C4-2B (cell line): ENCODE measurements around the gene CCDC158.
"Not testable (repeated sequence)": the region's sequence is repeated elsewhere in the genome, so short reads cannot be mapped to it uniquely, and the experiment has no call there.

Source experiments
- H3K27ac ChIP-seq: fragments of 450-650 bp; 2 replicates; pipeline ENCODE4 v1.5.1; 2017
- CTCF ChIP-seq: fragments of 450-650 bp; conservative IDR thresholded peaks from 2 replicates; pipeline ENCODE4 v1.5.1; 2017; ENCODE audit warnings: mild to moderate bottlenecking
- ZFX ChIP-seq: fragments of 450-650 bp; IDR thresholded peaks from 2 replicates; pipeline ENCODE4 v1.6.1; 2017

The CCDC158 gene

GRCh38 chr4:76429636-76430035, 8.7 kb upstream of the CCDC158 start:
- H3K27ac ChIP-seq, result no peak overlapping the region
- TF ChIP-seq ZFX, result no peak
- no peak for TF ChIP-seq CTCF

- H3K27ac ChIP-seq, result no peak overlapping the region
- TF ChIP-seq CTCF (peak; percentile 40), ZFX (no peak)
Measured at GRCh38 chr4:76426272-76426671, 5.3 kb upstream of the CCDC158 start.

- not testable (repeated sequence) for H3K27ac ChIP-seq
Measured at GRCh38 chr4:76423159-76423558, 2.2 kb upstream of the CCDC158 start.

- no peak overlapping the region for H3K27ac ChIP-seq
- TF ChIP-seq ZFX, result no peak
- TF ChIP-seq CTCF, result no peak
Measured at GRCh38 chr4:76420188-76420761, 666 bp downstream of the CCDC158 start.

GRCh38 chr4:76410636-76411035, 10.3 kb downstream of the CCDC158 start:
- no peak overlapping the region for H3K27ac ChIP-seq
- no peak for TF ChIP-seq CTCF

GRCh38 chr4:76407440-76408119, 13.4 kb downstream of the CCDC158 start:
- TF ChIP-seq ZFX (no peak), CTCF (no peak)
- no peak overlapping the region for H3K27ac ChIP-seq

GRCh38 chr4:76406081-76406480, 14.9 kb downstream of the CCDC158 start:
- TF ChIP-seq CTCF (no peak), ZFX (no peak)

GRCh38 chr4:76401654-76402053, 19.3 kb downstream of the CCDC158 start:
- TF ChIP-seq CTCF (no peak), ZFX (no peak)
- no peak overlapping the region for H3K27ac ChIP-seq

More at GRCh38 chr4:76406081-76406480, 14.9 kb downstream of the CCDC158 start:
- H3K27ac ChIP-seq, result no peak overlapping the region
